ENCODE results near the gene TIGIT.

Gene TIGIT

DNA sequence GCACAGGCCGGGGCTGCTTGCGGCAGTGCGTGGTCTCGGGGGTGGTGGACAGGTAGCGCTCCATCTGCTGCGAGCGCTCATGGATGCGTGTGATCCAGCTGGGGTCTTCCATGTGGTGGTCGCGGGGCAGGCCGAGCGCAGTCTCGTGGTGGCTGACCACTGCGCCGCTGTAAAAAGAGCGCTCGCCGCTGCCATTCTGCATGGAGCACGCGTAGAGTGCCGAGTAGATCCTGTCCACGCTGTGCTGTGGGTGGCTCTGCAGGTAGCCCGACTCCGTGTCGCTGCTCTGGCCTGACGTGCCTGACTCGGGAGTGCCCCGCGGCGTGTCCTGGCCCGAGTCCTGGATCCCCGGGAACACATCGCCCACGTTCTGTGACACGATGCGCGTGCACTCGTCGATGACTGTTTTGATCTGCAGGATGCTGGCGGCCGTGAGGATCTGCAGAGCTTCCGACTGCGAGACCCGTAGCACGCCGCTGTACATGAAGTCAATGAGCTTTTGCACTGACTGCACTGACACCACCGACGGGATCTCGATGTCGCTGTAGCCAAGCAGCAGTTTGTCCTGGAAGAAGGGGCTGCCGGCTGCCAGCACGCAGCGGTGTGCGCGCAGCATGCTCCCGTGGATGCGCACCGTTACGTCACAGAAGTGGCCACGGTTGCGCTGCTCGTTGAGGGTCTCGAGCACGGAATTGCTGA is 57.4 kb downstream of the TIGIT start:
- DNase-seq (ENCODE audit: low read depth in 2 of 2) = no peak

DNA sequence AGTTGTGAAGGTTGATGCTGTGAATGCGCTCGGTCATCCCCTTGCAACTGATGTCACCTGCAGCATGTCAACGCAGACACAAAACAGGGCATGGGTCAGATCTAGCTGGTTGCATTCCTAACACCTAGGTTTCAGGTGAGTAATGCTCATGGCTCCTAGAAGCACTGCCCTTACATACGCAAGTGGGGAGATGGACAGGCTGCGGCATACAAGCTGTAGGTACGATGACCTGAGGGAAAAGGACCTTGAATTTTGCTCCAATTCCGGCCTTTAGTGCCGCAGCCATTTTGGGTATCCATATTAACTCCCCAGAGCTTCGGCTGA is 58.0 kb downstream of the TIGIT start:
- no peak for DNase-seq (ENCODE audit: low read depth in 2 of 2)

DNA sequence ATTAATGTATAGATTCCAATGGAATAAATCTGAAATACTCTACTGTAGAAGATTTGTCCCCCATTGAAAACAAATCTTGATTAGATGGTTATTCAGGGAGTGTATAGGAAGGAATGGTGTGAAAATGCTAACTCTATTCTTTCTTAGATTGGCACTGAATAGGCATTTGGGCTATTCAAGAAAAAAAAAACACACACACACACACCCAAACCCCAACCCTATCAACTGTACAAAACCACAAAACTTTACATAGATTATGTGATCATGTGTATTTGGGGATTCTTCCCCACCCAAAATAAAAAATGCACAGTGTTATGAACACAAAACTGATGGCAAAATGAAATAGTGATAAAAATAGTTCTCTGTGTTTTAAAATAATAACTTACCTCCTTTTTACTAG is 61.8 kb downstream of the TIGIT start:
- DNase-seq (ENCODE audit: low read depth in 2 of 2) = no peak

DNA sequence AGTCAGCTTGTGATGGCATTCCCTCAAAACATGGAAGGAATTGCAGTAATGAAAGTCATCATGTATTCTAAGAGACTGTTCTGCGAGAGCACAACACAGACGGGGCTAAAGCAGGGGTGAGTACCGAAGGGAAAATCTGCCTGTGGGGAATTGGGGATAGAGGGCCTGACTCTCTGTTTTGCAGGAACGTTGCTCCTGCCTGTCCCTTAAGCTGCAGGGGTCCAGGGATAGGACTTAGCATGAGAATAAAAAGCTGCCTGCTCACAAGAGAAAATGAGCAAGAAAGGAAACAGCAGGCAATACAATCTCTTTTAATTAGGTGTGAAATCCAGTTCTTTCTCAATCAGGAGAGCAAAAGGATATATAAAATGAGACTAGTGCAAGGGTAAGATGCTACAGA is 62.2 kb downstream of the TIGIT start:
- DNase-seq (ENCODE audit: low read depth in 2 of 2) = no peak

DNA sequence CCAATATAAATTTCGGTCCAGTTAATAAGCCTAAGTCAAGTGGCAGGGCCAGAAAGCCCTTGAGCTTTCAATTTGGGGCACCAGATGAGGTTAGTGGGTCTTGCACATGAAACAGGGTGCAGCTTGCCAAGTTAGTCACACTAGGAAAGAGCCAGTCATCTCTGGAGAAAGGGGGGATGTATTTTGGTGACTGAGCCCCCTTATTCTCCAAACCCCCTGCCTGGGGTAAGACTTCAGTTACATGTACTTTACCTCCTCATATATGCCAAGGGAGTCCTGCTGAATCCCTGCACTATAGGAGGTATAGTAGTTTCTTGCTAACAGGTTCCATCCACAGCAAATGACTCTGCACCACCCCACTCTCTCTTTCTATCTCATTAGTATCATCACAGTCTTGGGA is 62.7 kb downstream of the TIGIT start:
- no peak for DNase-seq (ENCODE audit: low read depth in 2 of 2)

All from activated CD4-positive, alpha-beta T cell treated with anti-CD3 and anti-CD28 coated beads for 24 hours (primary cell).